ENCODE data around the gene HOXC10.

HOXC10 gene

GRCh38 chr12:54021432-54022013, 36.6 kb downstream of the HOXC10 start:
- Histone ChIP-seq H4K20me1 (ENCODE audit: control insufficient read depth, insufficient read depth, low read depth, low read length) (no peaks in the 10 kb centered on the region), H3K79me2 (ENCODE audit: control insufficient read depth, low read length) (0 out of 2 replicates have a peak, but pooled peaks cover 4% of the 10 kb centered on the region), H3K4me1 (ENCODE audit: control insufficient read depth, low read length) (peaks cover 17% of the 10 kb centered on the region), H3K9me3 (ENCODE audit: control insufficient read depth, insufficient read depth, low read length) (no peaks in the 10 kb centered on the region), H3K36me3 (ENCODE audit: control insufficient read depth, low read length) (no peaks in the 10 kb centered on the region), H3K27me3 (ENCODE audit: control insufficient read depth, low read length) (peaks cover 34% of the 10 kb centered on the region), H3F3A (ENCODE audit: control insufficient read depth, insufficient read depth) (0 out of 2 replicates have a peak, but pooled peaks cover 2% of the 10 kb centered on the region), H3K4me3 (ENCODE audit: low read length) (no peak overlapping the region), H3K27ac (ENCODE audit: low read depth, low read length) (no peak overlapping the region), H3K4me2 (ENCODE audit: low read length) (no peak overlapping the region), H3K9me2 (replicated peaks; ENCODE audit: control insufficient read depth, low read length) (no peaks in the 10 kb centered on the region)
- TF ChIP-seq EZH2phosphoT487 (IDR thresholded peaks at IDR 0.05; ENCODE audit: borderline replicate concordance, low read length) (no peak), CTCF (IDR thresholded peaks at IDR 0.05; ENCODE audit: low read depth, low read length, poor library complexity, severe bottlenecking) (no peak)

- H3K4me1 ChIP-seq (ENCODE audit: control insufficient read depth, low read length), result peaks cover 21% of the 10 kb centered on the region
- H3K4me3 ChIP-seq (ENCODE audit: low read length), result no peak overlapping the region
- H3F3A ChIP-seq (ENCODE audit: control insufficient read depth, insufficient read depth), result 0 out of 2 replicates have a peak, but pooled peaks cover 2% of the 10 kb centered on the region
- 0 out of 2 replicates have a peak, but pooled peaks cover 3% of the 10 kb centered on the region for H3K79me2 ChIP-seq (ENCODE audit: control insufficient read depth, low read length)
- H3K36me3 ChIP-seq (ENCODE audit: control insufficient read depth, low read length), result no peaks in the 10 kb centered on the region
- H3K9me2 ChIP-seq (replicated peaks; ENCODE audit: control insufficient read depth, low read length), result no peaks in the 10 kb centered on the region
- H3K27ac ChIP-seq (ENCODE audit: low read depth, low read length), result no peak overlapping the region
- no peaks in the 10 kb centered on the region for H4K20me1 ChIP-seq (ENCODE audit: control insufficient read depth, insufficient read depth, low read depth, low read length)
- H3K27me3 ChIP-seq (ENCODE audit: control insufficient read depth, low read length), result peaks cover 42% of the 10 kb centered on the region
- no peaks in the 10 kb centered on the region for H3K9me3 ChIP-seq (ENCODE audit: control insufficient read depth, insufficient read depth, low read length)
- no peak overlapping the region for H3K4me2 ChIP-seq (ENCODE audit: low read length)
- no peak for TF ChIP-seq EZH2phosphoT487 (IDR thresholded peaks at IDR 0.05; ENCODE audit: borderline replicate concordance, low read length)
- TF ChIP-seq CTCF (IDR thresholded peaks at IDR 0.05; ENCODE audit: low read depth, low read length, poor library complexity, severe bottlenecking), result no peak
These were observed 38.3 kb downstream of the HOXC10 start for GRCh38 chr12:54022960-54023884.

DNA sequence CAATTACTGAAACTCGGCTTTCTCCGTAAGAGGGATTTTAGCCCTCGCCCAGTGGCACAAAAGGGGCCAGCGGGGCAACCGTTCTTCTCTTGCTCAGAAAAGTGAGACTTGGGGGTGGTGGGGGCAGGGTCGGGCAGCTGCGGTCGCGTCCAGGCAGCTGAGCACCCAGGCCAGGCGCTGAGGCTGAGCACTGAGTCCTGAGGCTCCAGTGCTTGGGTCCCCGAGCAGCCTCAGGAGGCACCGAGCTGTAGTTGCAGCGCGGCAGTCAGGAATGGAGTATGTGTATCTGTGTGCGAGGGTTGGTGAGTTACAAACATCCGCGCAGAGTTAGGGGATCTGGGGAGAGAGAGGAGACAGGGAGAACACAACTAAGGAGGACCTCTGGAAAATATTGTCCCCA, 39.2 kb downstream of the HOXC10 start:
- no peak overlapping the region for H3K4me3 ChIP-seq (ENCODE audit: low read length)
- H3F3A ChIP-seq (ENCODE audit: control insufficient read depth, insufficient read depth), result 0 out of 2 replicates have a peak, but pooled peaks cover 2% of the 10 kb centered on the region
- peaks cover 49% of the 10 kb centered on the region for H3K27me3 ChIP-seq (ENCODE audit: control insufficient read depth, low read length)
- no peak overlapping the region for H3K4me2 ChIP-seq (ENCODE audit: low read length)
- no peaks in the 10 kb centered on the region for H3K79me2 ChIP-seq (ENCODE audit: control insufficient read depth, low read length)
- no peaks in the 10 kb centered on the region for H4K20me1 ChIP-seq (ENCODE audit: control insufficient read depth, insufficient read depth, low read depth, low read length)
- peaks cover 22% of the 10 kb centered on the region for H3K4me1 ChIP-seq (ENCODE audit: control insufficient read depth, low read length)
- H3K36me3 ChIP-seq (ENCODE audit: control insufficient read depth, low read length), result no peaks in the 10 kb centered on the region
- H3K9me3 ChIP-seq (ENCODE audit: control insufficient read depth, insufficient read depth, low read length), result no peaks in the 10 kb centered on the region
- no peak overlapping the region for H3K27ac ChIP-seq (ENCODE audit: low read depth, low read length)
- H3K9me2 ChIP-seq (replicated peaks; ENCODE audit: control insufficient read depth, low read length), result no peaks in the 10 kb centered on the region
- TF ChIP-seq CTCF (IDR thresholded peaks at IDR 0.05; ENCODE audit: low read depth, low read length, poor library complexity, severe bottlenecking) (no peak), EZH2phosphoT487 (IDR thresholded peaks at IDR 0.05; ENCODE audit: borderline replicate concordance, low read length) (no peak)

All from DOHH2 (cell line).